NCI-H1105 treated with DMSO at 0.1 percent for 48 hours (cell line): Measurements from ENCODE around the gene GPRC5A.
"Not testable (repeated sequence)": the region's sequence is repeated elsewhere in the genome, so short reads cannot be mapped to it uniquely, and the experiment has no call there.

Experiments
- DNase-seq: peaks from one replicate; lab custom pipeline; 2025; lab: John Stamatoyannopoulos, UW

GPRC5A gene

GRCh38 chr12:12891080-12891880 is at the start of gene GPRC5A:
TSS of gene GPRC5A (plus strand) at chr12:12891562. CDS start at chr12:12908250, 16,688 bp downstream.
- DNase-seq: peak; percentile 46

- DNase-seq: no peak
These were observed 45.5 kb upstream of the GPRC5A start for GRCh38 chr12:12845794-12846243.

- DNase-seq: not testable (repeated sequence)
These were observed 44.6 kb upstream of the GPRC5A start for GRCh38 chr12:12846780-12847179.

GRCh38 chr12:12853435-12853834 is 37.9 kb upstream of the GPRC5A start:
- DNase-seq: no peak

- DNase-seq: peak; percentile 19
These were observed 31.7 kb upstream of the GPRC5A start for GRCh38 chr12:12859690-12860089.

GRCh38 chr12:12864243-12864642 is 27.1 kb upstream of the GPRC5A start:
- no peak for DNase-seq

- no peak for DNase-seq
These were observed 22.7 kb upstream of the GPRC5A start for GRCh38 chr12:12868477-12869235.

GRCh38 chr12:12870465-12870864 is 20.9 kb upstream of the GPRC5A start:
- no peak for DNase-seq

- DNase-seq: no peak
These were observed 19.7 kb upstream of the GPRC5A start for GRCh38 chr12:12871587-12872138.

GRCh38 chr12:12872139-12872933 is 19.0 kb upstream of the GPRC5A start:
- DNase-seq: no peak

GRCh38 chr12:12872934-12873275 is 18.5 kb upstream of the GPRC5A start:
- DNase-seq: no peak

GRCh38 chr12:12874029-12874428 is 17.3 kb upstream of the GPRC5A start:
- no peak for DNase-seq

- DNase-seq: not testable (repeated sequence)
These were observed 16.1 kb upstream of the GPRC5A start for GRCh38 chr12:12875301-12875700.

- no peak for DNase-seq
These were observed 14.1 kb upstream of the GPRC5A start for GRCh38 chr12:12877153-12877768.

- no peak for DNase-seq
These were observed 13.4 kb upstream of the GPRC5A start for GRCh38 chr12:12877781-12878455.

GRCh38 chr12:12880537-12880936 is 10.8 kb upstream of the GPRC5A start:
- no peak for DNase-seq

- no peak for DNase-seq
These were observed 10.0 kb upstream of the GPRC5A start for GRCh38 chr12:12881151-12881909.

- no peak for DNase-seq
These were observed 9.1 kb upstream of the GPRC5A start for GRCh38 chr12:12882288-12882687.

- no peak for DNase-seq
These were observed 7.9 kb upstream of the GPRC5A start for GRCh38 chr12:12883369-12884001.
